GM23338 (cell line): ENCODE measurements around the gene OR52A1. TPM values are rescaled to one million over a fixed set of nuclear protein-coding genes. Genes with fewer than 3 reads are reported as not detected.
A peak's percentile ranks its signal among the peaks of the same experiment; 100 is the strongest.

Source experiments
- ATAC-seq: fragments of 200-7000 bp; cut with Tn5 transposase; 3 replicates; pipeline ENCODE4 v1.9.1; 2020
- DNase-seq: peaks from one replicate; pipeline ENCODE4 v3.0.0-alpha.2; 2015; ENCODE audit warnings: low spot score
- H2AFZ ChIP-seq: fragments of 200-600 bp; sonication (generic); 2 replicates; pipeline ENCODE4 v1.8.0; 2016; ENCODE audit warnings: antibody characterized with exemption, mild to moderate bottlenecking, moderate library complexity
- H3F3A ChIP-seq: fragments of 200-600 bp; sonication (generic); replicated peaks from 2 replicates; pipeline ENCODE4 v1.8.0; 2017; ENCODE audit warnings: antibody characterized with exemption, mixed run types, low read depth
- H3K27ac ChIP-seq: fragments of 200-600 bp; sonication (generic); 2 replicates; pipeline ENCODE4 v1.6.1; 2016; ENCODE audit warnings: low read depth
- H3K27me3 ChIP-seq: fragments of 200-600 bp; sonication (generic); 2 replicates; pipeline ENCODE4 v1.8.0; 2016; ENCODE audit warnings: mild to moderate bottlenecking, mixed run types, moderate library complexity; ENCODE audit not compliant: insufficient read depth
- H3K36me3 ChIP-seq: fragments of 200-600 bp; sonication (generic); 2 replicates; pipeline ENCODE4 v1.8.0; 2016; ENCODE audit warnings: mild to moderate bottlenecking; ENCODE audit not compliant: insufficient read depth
- H3K4me1 ChIP-seq: fragments of 200-600 bp; sonication (generic); 2 replicates; pipeline ENCODE4 v1.8.0; 2016; ENCODE audit warnings: mild to moderate bottlenecking, moderate library complexity; ENCODE audit not compliant: insufficient read depth
- H3K4me2 ChIP-seq: fragments of 200-600 bp; sonication (generic); 2 replicates; pipeline ENCODE4 v1.7.1; 2017; ENCODE audit warnings: mixed run types
- H3K4me3 ChIP-seq: fragments of 200-600 bp; sonication (generic); 2 replicates; pipeline ENCODE4 v1.6.1; 2016; ENCODE audit warnings: mixed run types
- H3K79me2 ChIP-seq: fragments of 200-600 bp; sonication (generic); replicated peaks from 2 replicates; pipeline ENCODE4 v1.8.0; 2017; ENCODE audit warnings: mild to moderate bottlenecking; ENCODE audit not compliant: insufficient read depth
- H3K9me2 ChIP-seq: fragments of 200-600 bp; sonication (generic); 2 replicates; pipeline ENCODE4 v1.8.0; 2017; ENCODE audit not compliant: insufficient read depth
- H4K20me1 ChIP-seq: fragments of 200-600 bp; sonication (generic); replicated peaks from 2 replicates; pipeline ENCODE4 v1.8.0; 2017; ENCODE audit warnings: mild to moderate bottlenecking; ENCODE audit not compliant: insufficient read depth
- H3K27ac Mint-ChIP-seq: 2 replicates; pipeline ENCODE4 v1.8.0; 2020; ENCODE audit warnings: inconsistent platforms, mild to moderate bottlenecking, moderate library complexity, mixed read lengths
- H3K27me3 Mint-ChIP-seq: 3 replicates; pipeline ENCODE4 v1.8.0; 2022; ENCODE audit warnings: low read depth, mild to moderate bottlenecking, moderate library complexity, mixed read lengths, inconsistent platforms; ENCODE audit not compliant: insufficient read depth, poor library complexity
- H3K36me3 Mint-ChIP-seq: 3 replicates; pipeline ENCODE4 v1.8.0; 2021; ENCODE audit warnings: low read depth, mild to moderate bottlenecking, inconsistent platforms, moderate library complexity, mixed read lengths
- H3K4me1 Mint-ChIP-seq: 3 replicates; pipeline ENCODE4 v1.8.0; 2020; ENCODE audit warnings: mild to moderate bottlenecking, inconsistent platforms, mixed read lengths
- H3K4me3 Mint-ChIP-seq: 3 replicates; pipeline ENCODE4 v1.8.0; 2021; ENCODE audit warnings: moderate library complexity, mild to moderate bottlenecking, inconsistent platforms, mixed read lengths
- H3K9me3 Mint-ChIP-seq: 3 replicates; pipeline ENCODE4 v1.8.0; 2020; ENCODE audit warnings: moderate library complexity, mild to moderate bottlenecking, inconsistent platforms, mixed read lengths
- CREB1 ChIP-seq: fragments of 250-450 bp; sonication (Bioruptor Pico); IDR thresholded peaks from 2 replicates; pipeline ENCODE4 v1.5.0; 2020; ENCODE audit warnings: low read depth, mild to moderate bottlenecking, moderate library complexity
- CTCF ChIP-seq, 2 experiments: fragments of 200-600 bp in 1 of 2; sonication (generic) in 1 of 2; conservative IDR thresholded peaks; 2 replicates each; pipeline versions ENCODE4 v1.5.1 to v1.6.1; 2016 to 2017; ENCODE audit warnings: antibody characterized with exemption in 2 of 2, low read depth in 2 of 2, mild to moderate bottlenecking in 2 of 2, moderate library complexity in 1 of 2
- EZH2 ChIP-seq: fragments of 200-600 bp; sonication (generic); IDR thresholded peaks from one replicate; pipeline ENCODE4 v1.8.0; 2017; ENCODE audit warnings: antibody characterized with exemption, mild to moderate bottlenecking, low read depth; ENCODE audit not compliant: unreplicated experiment
- NANOG ChIP-seq: IDR thresholded peaks from 2 replicates; pipeline ENCODE4 v1.6.1; 2016; ENCODE audit warnings: antibody characterized with exemption, borderline replicate concordance
- ZNF331 ChIP-seq: fragments of 250-450 bp; sonication (Bioruptor Pico); IDR thresholded peaks from 2 replicates; pipeline ENCODE4 v1.5.0; 2020; ENCODE audit warnings: low read depth, mild to moderate bottlenecking, moderate library complexity
- polyA plus RNA-seq: library from polyadenylated mRNA; unstranded; fragments of >200 nt; fragmentation: Nextera tagmentation; extraction: Ambion mirVana; gene quantifications from 2 replicates; pipeline ENCODE4 v1.2.1, GENCODE V29; 2016
- total RNA-seq: library from RNA; depleted of rRNA; stranded (reverse); fragments of >200 nt; shearing (Covaris generic); gene quantifications from 2 replicates; pipeline ENCODE4 v1.2.3, GENCODE V29; 2014
- TF ChIP-seq, protein P1 (sequence below): fragments of 250-450 bp; sonication (Bioruptor Pico); IDR thresholded peaks from 2 replicates; pipeline ENCODE4 v1.5.0; 2020; ENCODE audit warnings: mild to moderate bottlenecking, moderate library complexity
- TF ChIP-seq, protein P2 (sequence below): IDR thresholded peaks from one replicate; pipeline ENCODE4 v1.6.1; 2018; ENCODE audit warnings: antibody characterized with exemption; ENCODE audit not compliant: unreplicated experiment

Gene OR52A1
- total and polyA plus RNA-seq, 2 experiments from 2014 or later = 0.73 to 4.3 TPM

GRCh38 chr11:5124891-5125620 lies 29.5 kb downstream of the OR52A1 start (continued):
- TF ChIP-seq, protein P1, sequence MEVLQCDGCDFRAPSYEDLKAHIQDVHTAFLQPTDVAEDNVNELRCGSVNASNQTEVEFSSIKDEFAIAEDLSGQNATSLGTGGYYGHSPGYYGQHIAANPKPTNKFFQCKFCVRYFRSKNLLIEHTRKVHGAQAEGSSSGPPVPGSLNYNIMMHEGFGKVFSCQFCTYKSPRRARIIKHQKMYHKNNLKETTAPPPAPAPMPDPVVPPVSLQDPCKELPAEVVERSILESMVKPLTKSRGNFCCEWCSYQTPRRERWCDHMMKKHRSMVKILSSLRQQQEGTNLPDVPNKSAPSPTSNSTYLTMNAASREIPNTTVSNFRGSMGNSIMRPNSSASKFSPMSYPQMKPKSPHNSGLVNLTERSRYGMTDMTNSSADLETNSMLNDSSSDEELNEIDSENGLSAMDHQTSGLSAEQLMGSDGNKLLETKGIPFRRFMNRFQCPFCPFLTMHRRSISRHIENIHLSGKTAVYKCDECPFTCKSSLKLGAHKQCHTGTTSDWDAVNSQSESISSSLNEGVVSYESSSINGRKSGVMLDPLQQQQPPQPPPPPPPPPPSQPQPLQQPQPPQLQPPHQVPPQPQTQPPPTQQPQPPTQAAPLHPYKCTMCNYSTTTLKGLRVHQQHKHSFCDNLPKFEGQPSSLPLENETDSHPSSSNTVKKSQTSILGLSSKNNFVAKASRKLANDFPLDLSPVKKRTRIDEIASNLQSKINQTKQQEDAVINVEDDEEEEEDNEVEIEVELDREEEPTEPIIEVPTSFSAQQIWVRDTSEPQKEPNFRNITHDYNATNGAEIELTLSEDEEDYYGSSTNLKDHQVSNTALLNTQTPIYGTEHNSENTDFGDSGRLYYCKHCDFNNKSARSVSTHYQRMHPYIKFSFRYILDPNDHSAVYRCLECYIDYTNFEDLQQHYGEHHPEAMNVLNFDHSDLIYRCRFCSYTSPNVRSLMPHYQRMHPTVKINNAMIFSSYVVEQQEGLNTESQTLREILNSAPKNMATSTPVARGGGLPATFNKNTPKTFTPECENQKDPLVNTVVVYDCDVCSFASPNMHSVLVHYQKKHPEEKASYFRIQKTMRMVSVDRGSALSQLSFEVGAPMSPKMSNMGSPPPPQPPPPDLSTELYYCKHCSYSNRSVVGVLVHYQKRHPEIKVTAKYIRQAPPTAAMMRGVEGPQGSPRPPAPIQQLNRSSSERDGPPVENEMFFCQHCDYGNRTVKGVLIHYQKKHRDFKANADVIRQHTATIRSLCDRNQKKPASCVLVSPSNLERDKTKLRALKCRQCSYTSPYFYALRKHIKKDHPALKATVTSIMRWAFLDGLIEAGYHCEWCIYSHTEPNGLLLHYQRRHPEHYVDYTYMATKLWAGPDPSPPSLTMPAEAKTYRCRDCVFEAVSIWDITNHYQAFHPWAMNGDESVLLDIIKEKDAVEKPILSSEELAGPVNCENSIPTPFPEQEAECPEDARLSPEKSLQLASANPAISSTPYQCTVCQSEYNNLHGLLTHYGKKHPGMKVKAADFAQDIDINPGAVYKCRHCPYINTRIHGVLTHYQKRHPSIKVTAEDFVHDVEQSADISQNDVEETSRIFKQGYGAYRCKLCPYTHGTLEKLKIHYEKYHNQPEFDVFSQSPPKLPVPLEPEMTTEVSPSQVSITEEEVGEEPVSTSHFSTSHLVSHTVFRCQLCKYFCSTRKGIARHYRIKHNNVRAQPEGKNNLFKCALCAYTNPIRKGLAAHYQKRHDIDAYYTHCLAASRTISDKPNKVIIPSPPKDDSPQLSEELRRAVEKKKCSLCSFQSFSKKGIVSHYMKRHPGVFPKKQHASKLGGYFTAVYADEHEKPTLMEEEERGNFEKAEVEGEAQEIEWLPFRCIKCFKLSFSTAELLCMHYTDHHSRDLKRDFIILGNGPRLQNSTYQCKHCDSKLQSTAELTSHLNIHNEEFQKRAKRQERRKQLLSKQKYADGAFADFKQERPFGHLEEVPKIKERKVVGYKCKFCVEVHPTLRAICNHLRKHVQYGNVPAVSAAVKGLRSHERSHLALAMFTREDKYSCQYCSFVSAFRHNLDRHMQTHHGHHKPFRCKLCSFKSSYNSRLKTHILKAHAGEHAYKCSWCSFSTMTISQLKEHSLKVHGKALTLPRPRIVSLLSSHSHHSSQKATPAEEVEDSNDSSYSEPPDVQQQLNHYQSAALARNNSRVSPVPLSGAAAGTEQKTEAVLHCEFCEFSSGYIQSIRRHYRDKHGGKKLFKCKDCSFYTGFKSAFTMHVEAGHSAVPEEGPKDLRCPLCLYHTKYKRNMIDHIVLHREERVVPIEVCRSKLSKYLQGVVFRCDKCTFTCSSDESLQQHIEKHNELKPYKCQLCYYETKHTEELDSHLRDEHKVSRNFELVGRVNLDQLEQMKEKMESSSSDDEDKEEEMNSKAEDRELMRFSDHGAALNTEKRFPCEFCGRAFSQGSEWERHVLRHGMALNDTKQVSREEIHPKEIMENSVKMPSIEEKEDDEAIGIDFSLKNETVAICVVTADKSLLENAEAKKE = no peak
- TF ChIP-seq NANOG = no peak

GRCh38 chr11:5123802-5124521 lies 30.6 kb downstream of the OR52A1 start:
- Histone ChIP-seq H3K36me3 (no peaks in the 10 kb centered on the region), H3K4me1 (no peaks in the 10 kb centered on the region), H3K79me2 (no peaks in the 10 kb centered on the region), H2AFZ (no peak overlapping the region), H3K9me2 (no peaks in the 10 kb centered on the region), H3F3A (no peaks in the 10 kb centered on the region), H3K4me3 (no peak overlapping the region), H3K27ac (no peak overlapping the region), H3K4me2 (no peak overlapping the region), H3K27me3 (no peaks in the 10 kb centered on the region), H4K20me1 (no peaks in the 10 kb centered on the region)
- TF ChIP-seq CTCF (conservative IDR thresholded peaks at IDR 0.05; ENCODE audit: low read depth in 2 of 2) = peak; percentile 88 to 97
- TF ChIP-seq ZNF331 = no peak
- TF ChIP-seq CREB1 (CRISPR knock-in tag) = no peak
- TF ChIP-seq EZH2 = no peak
- no peak for TF ChIP-seq NANOG
- TF ChIP-seq, protein P2, sequence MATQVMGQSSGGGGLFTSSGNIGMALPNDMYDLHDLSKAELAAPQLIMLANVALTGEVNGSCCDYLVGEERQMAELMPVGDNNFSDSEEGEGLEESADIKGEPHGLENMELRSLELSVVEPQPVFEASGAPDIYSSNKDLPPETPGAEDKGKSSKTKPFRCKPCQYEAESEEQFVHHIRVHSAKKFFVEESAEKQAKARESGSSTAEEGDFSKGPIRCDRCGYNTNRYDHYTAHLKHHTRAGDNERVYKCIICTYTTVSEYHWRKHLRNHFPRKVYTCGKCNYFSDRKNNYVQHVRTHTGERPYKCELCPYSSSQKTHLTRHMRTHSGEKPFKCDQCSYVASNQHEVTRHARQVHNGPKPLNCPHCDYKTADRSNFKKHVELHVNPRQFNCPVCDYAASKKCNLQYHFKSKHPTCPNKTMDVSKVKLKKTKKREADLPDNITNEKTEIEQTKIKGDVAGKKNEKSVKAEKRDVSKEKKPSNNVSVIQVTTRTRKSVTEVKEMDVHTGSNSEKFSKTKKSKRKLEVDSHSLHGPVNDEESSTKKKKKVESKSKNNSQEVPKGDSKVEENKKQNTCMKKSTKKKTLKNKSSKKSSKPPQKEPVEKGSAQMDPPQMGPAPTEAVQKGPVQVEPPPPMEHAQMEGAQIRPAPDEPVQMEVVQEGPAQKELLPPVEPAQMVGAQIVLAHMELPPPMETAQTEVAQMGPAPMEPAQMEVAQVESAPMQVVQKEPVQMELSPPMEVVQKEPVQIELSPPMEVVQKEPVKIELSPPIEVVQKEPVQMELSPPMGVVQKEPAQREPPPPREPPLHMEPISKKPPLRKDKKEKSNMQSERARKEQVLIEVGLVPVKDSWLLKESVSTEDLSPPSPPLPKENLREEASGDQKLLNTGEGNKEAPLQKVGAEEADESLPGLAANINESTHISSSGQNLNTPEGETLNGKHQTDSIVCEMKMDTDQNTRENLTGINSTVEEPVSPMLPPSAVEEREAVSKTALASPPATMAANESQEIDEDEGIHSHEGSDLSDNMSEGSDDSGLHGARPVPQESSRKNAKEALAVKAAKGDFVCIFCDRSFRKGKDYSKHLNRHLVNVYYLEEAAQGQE = no peak
- Mint-ChIP-seq H3K27ac (peak overlapping the region; percentile 13; the same call in 1 of the 2 replicates), H3K4me3 (no peak overlapping the region), H3K36me3 (no peaks in the 10 kb centered on the region), H3K4me1 (peaks cover 6% of the 10 kb centered on the region; the same call in 2 of the 3 replicates), H3K9me3 (no peaks in the 10 kb centered on the region; the same call in 2 of the 3 replicates), H3K27me3 (no peaks in the 10 kb centered on the region)
- DNase-seq (peak; percentile 87), ATAC-seq (peak; percentile 97)
